NCI-H2196 treated with DMSO at 0.1 percent for 48 hours (cell line): ENCODE measurements around the gene DMD.

ENCODE experiments used
- DNase-seq: peaks from one replicate; lab custom pipeline; 2025; ENCODE audit not compliant: unreplicated experiment; lab: John Stamatoyannopoulos, UW

Gene DMD

GRCh38 chrX:31258166-31258565 lies 1953.2 kb downstream of the DMD start:
- no peak for DNase-seq

GRCh38 chrX:31255310-31256033 lies 1955.9 kb downstream of the DMD start:
- no peak for DNase-seq

GRCh38 chrX:31252133-31252532 lies 1959.2 kb downstream of the DMD start:
- no peak for DNase-seq

- no peak for DNase-seq
Observed at GRCh38 chrX:31251336-31251735, 1960.0 kb downstream of the DMD start.

GRCh38 chrX:31245714-31246113 lies 1965.6 kb downstream of the DMD start:
- no peak for DNase-seq

- DNase-seq: no peak
Observed at GRCh38 chrX:31243804-31244203, 1967.5 kb downstream of the DMD start.

GRCh38 chrX:31240982-31241381 lies 1970.4 kb downstream of the DMD start:
- DNase-seq: no peak

- no peak for DNase-seq
Observed at GRCh38 chrX:31237189-31237588, 1974.2 kb downstream of the DMD start.

- no peak for DNase-seq
Observed at GRCh38 chrX:31236231-31236630, 1975.1 kb downstream of the DMD start.

- no peak for DNase-seq
Observed at GRCh38 chrX:31233941-31234496, 1977.3 kb downstream of the DMD start.

- DNase-seq: no peak
Observed at GRCh38 chrX:31232506-31232905, 1978.8 kb downstream of the DMD start.

GRCh38 chrX:31228909-31229308 lies 1982.4 kb downstream of the DMD start:
- no peak for DNase-seq

- no peak for DNase-seq
Observed at GRCh38 chrX:31228415-31228832, 1982.9 kb downstream of the DMD start.

- DNase-seq: no peak
Observed at GRCh38 chrX:31227250-31227649, 1984.1 kb downstream of the DMD start.

GRCh38 chrX:31225819-31226218 lies 1985.5 kb downstream of the DMD start:
- DNase-seq: no peak

- DNase-seq: no peak
Observed at GRCh38 chrX:31224381-31225012, 1986.9 kb downstream of the DMD start.

GRCh38 chrX:31223817-31224216 lies 1987.5 kb downstream of the DMD start:
- no peak for DNase-seq

GRCh38 chrX:31222946-31223345 lies 1988.4 kb downstream of the DMD start:
- no peak for DNase-seq

- DNase-seq: no peak
Observed at GRCh38 chrX:31219174-31219573, 1992.2 kb downstream of the DMD start.

GRCh38 chrX:31217084-31217483 lies 1994.3 kb downstream of the DMD start:
- DNase-seq: no peak

GRCh38 chrX:31215277-31215815 lies 1996.0 kb downstream of the DMD start:
- DNase-seq: no peak

GRCh38 chrX:31213941-31214340 lies 1997.4 kb downstream of the DMD start:
- DNase-seq: no peak
